Activated CD4-positive, alpha-beta T cell treated with anti-CD3 and anti-CD28 coated beads for 24 hours (primary cell): ENCODE measurements around the gene MINDY3.

Experiments used
- DNase-seq, 2 donors: peaks; one replicate each; pipeline ENCODE4 v3.0.0-alpha.2; 2020; ENCODE audit warnings: low read depth in 2 of 2

Gene MINDY3

DNA sequence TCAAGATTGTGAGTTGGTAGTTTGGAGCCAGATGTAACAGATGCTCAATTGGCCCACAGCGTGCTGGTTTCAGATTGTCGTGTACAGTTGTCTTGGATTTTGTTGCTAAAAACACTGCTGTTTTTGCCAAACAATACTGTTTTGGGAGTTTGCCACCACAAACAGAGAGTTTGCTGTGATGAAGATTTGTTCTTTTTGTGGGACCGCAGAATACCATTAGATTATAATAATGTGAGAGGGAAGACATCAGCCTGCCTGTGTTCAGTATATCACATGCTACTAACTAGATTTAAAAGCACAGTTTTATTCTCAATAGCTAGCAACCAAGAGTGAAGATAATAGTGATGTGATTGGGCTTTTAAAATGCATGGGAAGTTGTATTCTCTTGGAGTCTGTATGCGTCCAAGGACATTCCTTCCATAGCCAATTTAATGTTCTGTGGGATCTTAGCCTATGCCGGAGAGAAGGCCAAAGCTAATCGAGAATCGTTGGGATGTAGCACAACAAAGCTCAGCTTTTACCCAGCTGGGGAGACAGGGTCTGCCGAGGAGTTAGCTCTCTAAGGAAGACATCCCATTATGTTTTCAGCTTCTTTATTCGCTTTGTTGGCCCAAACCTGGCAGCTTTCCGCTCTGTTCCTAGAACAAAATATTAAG is 121.9 kb downstream of the MINDY3 start:
- no peak for DNase-seq

DNA sequence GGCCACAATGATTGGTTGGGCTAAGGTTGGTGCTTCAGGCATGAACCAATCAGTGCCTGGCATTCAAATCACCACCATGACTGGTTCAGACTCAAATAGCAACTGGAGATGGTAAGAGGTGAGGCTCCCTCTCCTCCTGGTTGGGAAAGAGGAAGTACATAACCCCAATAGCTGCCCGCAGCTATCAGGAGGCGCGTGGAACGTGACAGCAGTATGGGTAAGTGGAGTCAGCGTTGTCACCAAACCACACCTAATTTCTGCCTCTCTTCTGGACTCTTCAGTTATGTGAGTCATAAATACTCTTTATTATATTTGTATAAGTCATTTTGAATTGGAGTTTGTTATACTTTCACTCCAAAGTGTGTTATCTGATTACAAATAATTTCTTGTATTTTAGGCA is 122.7 kb downstream of the MINDY3 start:
- DNase-seq, result no peak

DNA sequence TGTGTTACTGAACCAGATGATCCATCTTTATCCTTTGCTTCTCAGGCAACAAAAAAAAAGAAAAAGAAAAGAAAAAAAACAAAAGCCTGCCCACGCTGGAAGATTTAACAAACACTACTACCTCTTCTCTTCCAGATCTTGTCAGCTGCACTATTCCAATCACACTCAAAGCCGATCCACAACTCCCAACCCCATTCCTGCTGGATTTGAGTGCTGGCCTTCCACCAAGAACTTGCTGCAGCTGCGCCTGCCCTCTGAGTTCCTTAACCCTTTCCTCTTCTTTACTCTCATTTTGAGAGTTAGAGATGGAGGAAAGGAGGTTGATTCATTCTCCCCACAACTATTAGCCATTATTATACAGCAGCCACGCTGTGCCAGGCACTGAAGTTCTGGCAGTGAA is 124.5 kb downstream of the MINDY3 start:
- no peak for DNase-seq

DNA sequence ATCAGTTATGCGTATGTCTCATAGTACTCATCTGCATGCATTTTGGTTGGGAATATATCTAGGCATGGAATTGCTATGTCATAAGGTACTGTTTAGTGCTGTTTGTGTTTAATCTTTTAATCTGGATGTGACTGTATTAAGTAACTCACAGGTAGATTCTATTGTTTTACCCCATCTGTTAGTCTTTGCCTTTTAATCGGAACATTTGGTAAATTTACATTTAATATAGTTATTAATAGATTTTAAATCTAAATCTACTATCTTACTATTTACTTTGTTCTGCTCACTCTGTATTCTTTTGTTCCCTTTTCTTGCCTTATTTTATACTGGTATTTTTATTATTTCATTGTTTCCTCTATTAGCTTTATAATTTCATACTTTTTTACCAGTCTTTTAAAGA is 130.0 kb downstream of the MINDY3 start:
- no peak for DNase-seq

DNA sequence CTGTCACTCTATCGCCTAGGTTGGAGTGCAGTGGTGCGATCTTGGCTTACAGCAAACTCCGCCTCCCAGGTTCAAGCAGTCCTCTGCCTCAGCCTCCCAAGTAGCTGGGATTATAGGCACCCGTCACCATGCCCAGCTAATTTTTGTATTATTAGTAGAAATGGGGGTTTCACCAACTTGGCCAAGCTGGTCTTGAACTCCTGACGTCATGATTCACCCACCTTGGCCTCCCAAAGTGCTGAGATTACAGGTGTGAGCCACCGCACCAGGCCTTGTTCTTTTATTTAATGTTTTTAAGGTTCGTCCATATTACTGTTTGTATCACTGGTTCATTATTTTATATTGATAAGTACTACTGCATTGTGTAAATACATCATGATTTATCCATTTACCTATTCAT is 130.4 kb downstream of the MINDY3 start:
- no peak for DNase-seq
